NCI-H1930 (cell line): ENCODE data around the gene ZDHHC7.
"Not testable (repeated sequence)": the region's sequence is repeated elsewhere in the genome, so short reads cannot be mapped to it uniquely, and the experiment has no call there.

Experiments
- DNase-seq, 2 experiments: peaks; one replicate each; lab custom pipeline; 2025; lab: John Stamatoyannopoulos, UW

ZDHHC7 gene

GRCh38 chr16:85010931-85011845 lies at the start of gene ZDHHC7:
ZDHHC7 (minus strand) TSS chr16:85011535; CDS start chr16:84990618, 20,917 bp downstream.
- peak; percentile 27 to 73 for DNase-seq

GRCh38 chr16:85058909-85059308 lies 47.6 kb upstream of the ZDHHC7 start:
- DNase-seq = no peak

DNA sequence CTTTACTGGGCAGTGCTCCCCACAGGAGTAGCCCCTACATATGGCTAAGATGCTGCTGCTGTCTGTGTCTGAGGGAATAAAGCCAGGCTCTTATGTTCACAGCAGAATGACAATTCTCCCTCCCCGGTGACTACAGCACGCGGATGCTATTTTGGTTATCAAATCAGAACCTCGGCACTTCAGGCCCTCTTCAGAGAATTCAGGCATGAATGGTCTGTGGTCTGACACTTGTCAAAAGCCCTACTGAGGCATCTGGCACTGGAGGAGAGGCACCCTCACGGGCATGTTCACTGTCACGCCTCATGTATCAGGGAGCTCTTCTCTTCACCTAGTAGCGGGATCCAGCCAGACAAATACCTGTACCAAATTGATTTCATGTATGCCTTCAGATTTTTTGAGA lies 46.6 kb upstream of the ZDHHC7 start:
- no peak for DNase-seq

DNA sequence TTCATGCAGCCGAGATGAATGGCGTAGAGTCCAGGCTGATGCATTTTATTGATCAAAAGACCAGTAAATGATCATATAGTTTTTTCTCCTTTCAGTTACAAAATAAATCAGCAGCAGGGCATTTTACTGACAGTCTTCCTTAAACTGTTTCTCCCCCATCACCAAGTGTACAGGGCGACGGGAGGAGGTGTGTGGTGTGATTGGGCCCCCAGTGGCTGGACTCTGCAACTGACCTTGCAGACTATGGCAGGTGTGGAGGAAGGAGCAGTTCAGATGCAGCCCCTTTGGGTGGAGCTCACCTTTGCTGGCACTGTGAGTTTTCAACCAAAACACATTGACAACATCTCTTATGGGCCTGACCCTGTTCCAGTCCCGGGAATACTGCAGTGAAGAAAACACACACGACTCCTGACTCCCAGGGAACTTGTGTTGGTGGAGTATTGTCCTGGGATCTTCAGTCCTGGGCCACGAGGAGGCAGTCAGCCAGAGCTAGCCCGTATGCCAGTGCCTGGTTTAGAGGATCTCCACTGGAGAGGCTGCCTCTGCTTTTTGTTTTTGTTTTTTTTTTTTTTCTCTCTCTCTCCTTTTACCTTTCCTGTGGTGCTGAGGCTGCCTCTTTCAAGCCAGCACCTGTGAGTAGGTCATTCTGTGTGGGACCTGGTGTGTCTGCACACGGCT lies 46.0 kb upstream of the ZDHHC7 start:
- DNase-seq = no peak

- DNase-seq = no peak
These were observed 44.9 kb upstream of the ZDHHC7 start for GRCh38 chr16:85056211-85056748.

DNA sequence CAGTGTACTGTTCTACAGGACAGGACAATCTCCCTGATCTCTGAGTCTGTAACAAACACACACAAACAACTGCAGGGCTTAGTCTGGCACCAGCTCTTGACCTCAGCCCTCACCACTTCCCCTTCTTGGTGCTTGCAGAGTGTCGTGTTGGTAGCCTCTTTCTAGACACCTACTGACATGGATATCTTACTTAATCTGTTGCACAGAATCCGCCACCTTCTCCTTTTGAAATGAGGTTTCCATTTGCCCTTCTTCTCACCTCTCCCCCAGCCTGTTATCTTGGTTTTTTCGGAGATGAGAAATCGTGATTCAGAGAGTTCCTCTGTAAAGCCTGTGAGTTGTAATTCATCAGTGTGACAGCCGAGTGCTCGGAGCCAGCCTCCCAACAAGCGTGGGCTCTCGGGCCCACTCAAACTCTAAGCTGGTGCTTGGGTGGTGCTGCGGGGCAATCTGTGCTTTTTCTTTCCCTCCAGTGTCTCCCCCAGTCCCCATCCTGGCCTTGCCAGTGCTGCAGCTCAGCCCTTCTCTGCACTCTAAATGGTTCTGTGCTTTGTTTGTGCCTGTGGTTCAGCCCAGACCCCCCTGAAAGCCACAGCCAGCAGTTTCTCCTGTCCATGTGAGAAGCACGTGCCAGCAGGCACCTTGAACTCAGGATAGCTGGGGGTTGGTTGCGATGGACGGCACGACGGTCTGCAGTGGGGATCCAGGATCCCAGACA lies 44.3 kb upstream of the ZDHHC7 start:
- DNase-seq = no peak

DNA sequence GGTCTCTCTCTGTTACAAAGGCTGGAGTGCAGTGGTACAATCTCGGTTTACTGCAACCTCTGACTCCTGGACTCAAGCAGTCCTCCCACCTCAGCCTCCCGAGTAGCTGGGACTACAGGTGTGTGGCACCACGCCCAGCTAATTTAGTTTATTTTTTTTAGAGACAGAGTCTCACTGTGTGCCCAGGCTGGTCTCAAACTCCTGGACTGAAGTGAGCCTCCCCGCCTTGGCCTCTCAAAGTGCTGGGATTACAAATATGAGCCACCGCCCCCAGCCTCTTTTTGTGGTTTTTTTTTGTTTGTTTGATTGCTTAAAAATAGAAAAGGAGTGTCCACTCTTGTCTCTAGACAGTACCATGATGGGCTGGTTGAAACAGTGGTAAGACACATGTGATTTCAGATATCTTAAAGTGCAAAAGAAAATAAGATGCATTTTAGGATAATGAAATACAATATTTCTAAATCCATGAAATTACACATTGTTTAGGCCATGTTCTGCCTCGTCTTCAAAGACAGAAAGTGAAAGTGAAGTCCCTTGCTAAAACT lies 43.7 kb upstream of the ZDHHC7 start:
- no peak for DNase-seq

DNA sequence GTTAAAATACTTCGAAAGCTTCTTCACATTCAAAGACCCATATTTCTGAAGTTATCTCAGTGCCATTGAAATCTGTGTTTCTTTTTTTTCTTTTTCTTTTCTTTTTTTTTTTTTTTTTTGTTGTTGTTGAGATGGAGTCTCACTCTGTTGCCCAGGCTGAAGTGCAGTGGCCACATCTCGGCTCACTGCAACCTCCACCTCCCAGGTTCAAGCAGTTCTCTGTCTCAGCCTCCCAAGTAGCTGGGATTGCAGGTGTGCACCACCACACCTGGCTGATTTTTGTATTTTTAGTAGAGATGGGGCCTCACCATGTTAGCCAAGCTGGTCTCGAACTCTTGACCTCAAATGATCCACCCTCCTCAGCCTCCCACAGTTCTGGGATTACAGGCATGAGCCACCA lies 43.0 kb upstream of the ZDHHC7 start:
- DNase-seq = not testable (repeated sequence)

DNA sequence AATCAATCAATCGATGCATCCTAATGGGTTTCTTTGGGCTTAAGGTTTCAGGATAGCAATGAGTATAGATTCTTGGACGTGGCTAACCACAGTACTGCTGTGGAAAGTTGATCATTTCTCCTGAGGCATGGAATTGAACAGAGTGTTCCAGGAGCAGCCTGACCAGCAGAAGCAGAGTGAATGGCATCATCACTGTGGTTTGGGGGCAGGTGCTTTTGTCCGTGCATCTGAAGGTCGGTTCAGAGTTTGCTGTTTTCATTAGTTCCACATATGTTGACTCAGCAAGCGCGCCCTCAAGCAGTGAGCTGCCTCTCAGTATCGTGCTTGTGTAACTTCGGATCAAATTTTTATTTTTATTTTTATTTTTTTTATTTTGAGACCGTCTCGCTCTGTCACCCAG lies 41.2 kb upstream of the ZDHHC7 start:
- DNase-seq = no peak

DNA sequence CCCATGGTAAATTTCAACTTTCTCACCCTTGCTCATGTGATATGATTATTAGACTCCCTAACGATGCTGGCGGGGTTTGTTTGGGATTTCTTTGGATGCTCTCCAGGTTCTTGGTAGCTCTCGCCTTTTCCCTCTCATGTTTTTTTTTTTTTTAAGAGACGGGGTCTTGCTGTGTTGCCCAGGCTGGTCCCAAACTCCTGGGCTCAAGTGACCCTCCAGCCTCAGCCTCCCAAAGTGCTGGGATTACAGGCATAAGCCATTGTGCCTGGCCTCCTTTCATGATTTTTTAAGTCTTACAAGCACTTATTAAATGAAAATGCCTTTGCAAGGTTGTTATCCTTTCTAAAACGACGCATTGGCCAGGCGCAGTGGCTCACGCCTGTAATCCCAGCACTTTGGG lies 40.3 kb upstream of the ZDHHC7 start:
- no peak for DNase-seq

GRCh38 chr16:85051067-85051581 lies 39.8 kb upstream of the ZDHHC7 start:
- no peak for DNase-seq

- DNase-seq = no peak
These were observed 38.5 kb upstream of the ZDHHC7 start for GRCh38 chr16:85049706-85050305.

DNA sequence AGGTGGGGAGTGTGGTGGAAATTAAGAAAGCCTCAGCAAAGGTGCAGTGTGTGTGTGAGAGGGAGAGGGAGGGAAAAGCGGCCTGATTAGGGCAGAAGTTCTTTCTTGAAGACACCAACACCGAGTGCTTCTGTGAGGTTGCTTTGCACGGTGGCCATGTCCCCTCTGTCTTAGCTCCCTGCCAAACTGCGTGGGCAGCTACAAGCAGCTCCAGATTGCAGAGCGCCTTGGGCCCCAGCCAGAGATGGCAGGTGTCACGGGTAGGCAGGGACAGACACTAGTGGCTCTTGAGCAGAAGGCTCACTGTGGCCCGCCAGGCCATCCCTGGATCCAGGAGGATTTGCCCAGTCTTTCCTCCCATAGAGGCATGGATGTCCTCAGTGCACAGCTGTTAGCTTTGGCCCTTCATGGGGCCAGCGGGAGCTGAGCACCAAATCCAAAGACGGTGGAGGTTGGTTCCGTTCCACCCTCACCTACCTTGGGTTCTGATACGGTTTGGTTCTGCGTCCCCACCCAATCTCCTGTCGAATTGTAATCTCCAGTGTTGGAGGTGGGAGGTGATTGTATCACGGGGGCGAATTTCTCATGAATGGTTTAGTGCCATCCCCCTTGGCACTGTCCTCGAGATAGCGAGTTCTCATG lies 37.7 kb upstream of the ZDHHC7 start:
- DNase-seq = no peak

- DNase-seq = no peak
These were observed 36.6 kb upstream of the ZDHHC7 start for GRCh38 chr16:85047867-85048455.

DNA sequence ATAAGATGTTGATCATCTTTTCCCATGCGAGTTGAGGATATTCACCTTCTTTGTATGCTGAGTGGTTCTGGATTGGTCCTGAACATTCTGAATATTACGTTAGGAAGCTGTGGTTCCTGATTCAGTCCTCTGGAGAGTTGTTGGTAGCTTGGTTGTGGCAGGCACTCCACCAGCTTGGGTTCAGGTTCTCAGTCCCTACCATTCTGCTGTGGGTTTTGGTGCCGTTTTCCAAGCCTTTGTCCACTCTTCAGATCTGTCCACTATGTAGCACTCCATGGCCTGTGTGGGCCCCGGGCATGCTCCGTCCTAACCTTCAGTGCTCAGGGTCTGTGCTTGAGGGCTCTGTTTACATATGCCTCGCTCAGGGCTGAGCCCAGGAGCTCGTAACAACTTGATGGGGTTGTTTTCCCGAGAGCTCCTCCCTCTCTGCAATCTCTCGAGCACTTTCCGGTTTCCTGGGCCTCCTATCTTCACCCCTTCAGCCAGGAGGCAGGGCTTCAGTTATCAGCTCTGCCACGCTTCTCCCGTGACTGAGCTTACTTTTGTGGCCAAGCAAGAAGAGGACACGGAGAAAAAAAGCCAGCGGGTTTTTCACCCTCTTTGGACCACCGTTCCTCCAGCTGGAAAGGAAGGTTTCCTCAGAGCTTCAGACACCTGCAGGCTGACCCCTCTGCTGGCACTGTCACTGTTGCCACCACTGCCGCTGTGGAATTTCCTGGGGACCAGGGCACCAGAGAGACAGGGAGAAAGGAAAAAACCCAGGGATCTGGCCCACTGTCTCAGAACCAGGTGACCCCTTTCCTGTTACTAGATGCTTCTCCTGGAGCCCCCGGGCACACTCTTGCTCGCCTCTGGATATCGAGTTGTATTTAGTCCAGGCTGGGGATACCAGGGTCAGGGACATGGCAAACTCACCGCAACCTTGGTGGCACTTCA lies 35.9 kb upstream of the ZDHHC7 start:
- DNase-seq = no peak

- DNase-seq = no peak
These were observed 35.2 kb upstream of the ZDHHC7 start for GRCh38 chr16:85046472-85046916.

DNA sequence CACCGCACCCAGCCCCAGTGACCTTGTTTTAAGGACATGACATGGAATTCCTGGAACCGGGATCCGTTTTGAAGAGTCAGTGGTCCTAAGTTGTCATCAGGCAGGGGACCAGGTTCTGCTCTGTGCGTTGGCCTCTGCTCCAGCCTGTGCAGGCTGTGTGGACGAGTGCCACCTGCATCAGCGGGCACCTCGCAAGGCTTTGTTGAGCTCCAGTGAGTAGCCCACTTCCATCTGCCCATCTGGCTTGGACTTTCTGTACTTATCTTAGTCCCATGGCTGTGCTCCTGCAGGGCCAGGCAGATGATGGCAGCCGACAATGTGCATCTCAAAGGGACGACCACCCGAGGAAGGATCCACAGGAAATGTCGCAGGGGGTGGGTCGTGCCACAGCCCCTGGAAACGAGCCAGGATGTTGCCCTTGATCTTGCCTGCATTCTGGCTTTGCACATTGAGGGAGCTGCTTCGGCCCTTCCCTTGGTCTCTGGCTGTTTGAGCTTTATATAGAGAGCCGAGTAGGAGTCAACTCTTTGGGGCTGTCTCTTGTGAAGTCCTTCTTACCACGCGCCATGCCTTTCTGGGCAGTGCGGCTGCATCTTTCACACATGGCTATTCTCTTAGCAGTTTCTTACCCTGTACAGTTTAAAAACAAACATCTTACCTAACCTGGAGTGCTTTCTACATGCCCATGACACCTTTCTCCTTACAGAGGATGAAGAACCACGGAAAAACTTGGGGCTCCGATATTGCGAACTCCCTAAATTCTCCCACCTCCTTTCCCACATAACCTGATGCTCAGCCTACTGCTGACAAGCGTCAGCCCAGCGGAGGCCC lies 34.5 kb upstream of the ZDHHC7 start:
- no peak for DNase-seq

- no peak for DNase-seq
These were observed 33.7 kb upstream of the ZDHHC7 start for GRCh38 chr16:85045077-85045476.
